GM18858 (cell line): ENCODE results near the gene GET4.
"Not testable (repeated sequence)": the region's sequence is repeated elsewhere in the genome, so short reads cannot be mapped to it uniquely, and the experiment has no call there.

Experiments
- ATAC-seq: cut with Tn5 transposase; IDR thresholded peaks from one replicate; pipeline ENCODE4 v1.9.1; 2021; ENCODE audit not compliant: unreplicated experiment

The GET4 gene

DNA sequence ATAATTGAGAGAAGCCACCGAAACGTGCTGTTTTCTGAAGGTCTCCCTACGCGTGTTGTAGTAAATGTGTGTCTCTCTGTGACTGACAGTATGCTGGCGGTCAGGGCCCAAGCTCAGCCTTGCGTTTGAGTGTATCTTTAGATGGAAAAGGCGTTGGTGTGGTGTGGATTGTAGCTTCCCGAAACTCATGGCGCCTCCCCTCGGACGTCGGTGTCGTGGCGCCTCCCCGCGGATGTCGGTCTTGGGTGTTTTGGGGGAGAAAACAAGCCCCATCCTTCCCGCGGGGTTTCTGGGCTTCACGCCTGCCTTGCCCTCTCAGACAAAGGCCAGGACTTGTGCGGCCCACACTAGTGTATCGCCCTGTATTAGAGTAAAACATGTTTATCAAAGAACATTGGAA lies 31.3 kb upstream of the GET4 start:
- ATAC-seq: no peak

DNA sequence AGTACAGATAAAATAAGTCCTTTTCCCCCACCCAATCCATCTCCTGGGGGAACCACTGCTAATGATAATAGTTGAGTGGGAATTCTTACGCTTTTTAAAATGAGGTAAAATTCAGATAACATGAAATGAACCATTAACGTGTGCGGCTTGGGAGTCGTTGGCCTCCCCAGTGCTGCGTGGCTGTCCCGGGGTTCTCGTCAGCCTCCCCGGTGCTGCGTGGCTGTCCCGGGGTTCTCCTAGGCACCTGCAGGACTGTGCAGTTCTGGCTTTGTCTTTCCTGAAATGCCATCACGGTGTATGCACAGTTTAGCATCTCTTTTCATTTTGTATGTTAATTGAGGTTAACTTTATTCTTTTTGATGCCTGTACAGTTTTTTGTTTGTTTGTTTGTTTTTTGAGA lies 30.6 kb upstream of the GET4 start:
- ATAC-seq: no peak

DNA sequence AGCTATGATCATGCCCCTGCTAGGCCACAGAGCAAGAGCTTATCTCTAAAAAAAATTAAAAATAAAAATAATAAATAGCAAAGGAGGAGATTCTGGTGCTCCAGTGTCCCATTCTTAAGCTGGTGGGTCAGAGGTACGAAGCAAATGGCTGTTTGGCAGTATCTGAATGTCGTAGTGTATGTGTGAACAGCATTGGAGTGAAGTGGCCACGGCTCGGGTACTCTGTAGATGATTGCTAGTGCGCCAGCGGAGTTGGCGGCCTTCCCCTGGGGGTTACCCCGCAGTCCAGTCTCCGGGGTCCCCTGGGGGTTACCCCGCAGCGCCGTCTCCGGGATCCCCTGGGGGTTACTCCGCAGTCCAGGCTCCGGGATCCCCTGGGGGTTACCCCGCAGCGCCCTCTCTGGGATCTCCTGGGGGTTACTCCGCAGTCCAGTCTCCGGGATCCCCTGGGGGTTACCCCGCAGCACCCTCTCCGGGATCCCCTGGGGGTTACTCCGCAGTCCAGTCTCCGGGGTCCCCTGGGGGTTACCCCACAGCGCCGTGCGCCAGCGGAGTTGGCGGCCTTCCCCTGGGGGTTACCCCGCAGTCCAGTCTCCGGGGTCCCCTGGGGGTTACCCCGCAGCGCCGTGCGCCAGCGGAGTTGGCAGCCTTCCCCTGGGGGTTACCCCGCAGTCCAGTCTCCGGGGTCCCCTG lies 29.2 kb upstream of the GET4 start:
- ATAC-seq: not testable (repeated sequence)

DNA sequence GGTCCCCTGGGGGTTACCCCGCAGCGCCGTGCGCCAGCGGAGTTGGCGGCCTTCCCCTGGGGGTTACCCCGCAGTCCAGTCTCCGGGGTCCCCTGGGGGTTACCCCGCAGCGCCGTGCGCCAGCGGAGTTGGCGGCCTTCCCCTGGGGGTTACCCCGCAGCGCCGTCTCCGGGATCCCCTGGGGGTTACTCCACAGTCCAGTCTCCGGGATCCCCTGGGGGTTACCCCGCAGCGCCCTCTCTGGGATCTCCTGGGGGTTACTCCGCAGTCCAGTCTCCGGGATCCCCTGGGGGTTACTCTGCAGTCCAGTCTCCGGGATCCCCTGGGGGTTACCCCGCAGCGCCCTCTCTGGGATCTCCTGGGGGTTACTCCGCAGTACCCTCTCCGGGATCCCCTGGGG lies 28.6 kb upstream of the GET4 start:
- ATAC-seq: not testable (repeated sequence)

DNA sequence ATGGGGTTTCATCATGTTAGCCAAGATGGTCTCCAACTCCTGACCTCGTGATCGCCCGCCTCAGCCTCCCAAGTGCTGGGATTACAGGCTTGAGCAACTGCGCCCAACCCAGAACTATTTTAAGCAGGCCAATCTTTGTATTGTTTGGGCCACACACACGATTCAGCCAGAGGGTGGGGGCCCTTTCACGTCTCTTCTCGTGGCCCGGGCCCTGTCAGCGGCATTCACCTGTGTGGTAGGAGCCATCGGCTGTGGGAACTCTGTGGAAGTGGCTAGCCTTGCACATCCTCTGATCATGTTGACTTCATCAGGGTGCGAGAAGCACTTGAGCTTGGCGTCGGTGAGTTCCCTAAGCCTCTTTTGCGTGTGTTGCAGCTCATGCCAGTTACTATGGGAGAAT lies 27.2 kb upstream of the GET4 start:
- no peak for ATAC-seq

DNA sequence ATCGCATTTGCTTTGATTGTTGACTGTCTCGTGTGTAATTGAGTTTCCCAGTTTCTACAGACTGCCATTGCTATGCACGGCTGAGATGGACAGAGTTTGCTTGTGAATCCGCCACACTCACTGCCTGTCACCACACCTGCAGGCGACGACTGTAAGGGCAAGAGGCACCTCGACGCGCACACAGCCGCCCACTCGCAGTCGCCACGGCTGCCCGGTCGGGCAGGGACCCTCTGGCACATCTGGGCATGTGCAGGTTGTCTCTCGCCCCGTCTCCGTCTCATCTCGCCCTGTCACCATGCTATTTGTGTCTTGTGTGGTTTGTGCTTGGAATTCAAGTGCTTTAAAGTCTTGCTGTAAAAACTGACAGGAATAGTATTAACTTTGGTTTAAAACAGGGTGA lies 26.6 kb upstream of the GET4 start:
- ATAC-seq: no peak

DNA sequence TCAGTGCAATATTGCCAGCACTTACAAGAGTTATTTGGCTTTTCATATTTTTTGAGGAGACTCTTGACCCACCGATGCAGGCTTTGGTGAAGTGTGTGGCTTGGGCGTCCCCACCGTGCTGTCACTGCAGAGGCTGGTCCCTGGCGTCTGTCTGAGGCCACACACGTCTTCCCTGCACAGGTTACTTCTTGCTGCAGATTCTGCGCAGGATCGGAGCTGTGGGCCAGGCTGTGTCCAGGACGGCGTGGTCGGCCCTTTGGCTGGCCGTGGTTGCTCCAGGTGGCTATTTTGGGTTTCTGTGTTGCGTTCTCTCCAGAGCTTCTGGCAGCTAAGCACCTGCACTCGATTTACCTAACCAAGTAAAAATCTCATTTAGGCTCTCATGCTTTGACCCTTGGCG lies 25.1 kb upstream of the GET4 start:
- ATAC-seq: no peak

DNA sequence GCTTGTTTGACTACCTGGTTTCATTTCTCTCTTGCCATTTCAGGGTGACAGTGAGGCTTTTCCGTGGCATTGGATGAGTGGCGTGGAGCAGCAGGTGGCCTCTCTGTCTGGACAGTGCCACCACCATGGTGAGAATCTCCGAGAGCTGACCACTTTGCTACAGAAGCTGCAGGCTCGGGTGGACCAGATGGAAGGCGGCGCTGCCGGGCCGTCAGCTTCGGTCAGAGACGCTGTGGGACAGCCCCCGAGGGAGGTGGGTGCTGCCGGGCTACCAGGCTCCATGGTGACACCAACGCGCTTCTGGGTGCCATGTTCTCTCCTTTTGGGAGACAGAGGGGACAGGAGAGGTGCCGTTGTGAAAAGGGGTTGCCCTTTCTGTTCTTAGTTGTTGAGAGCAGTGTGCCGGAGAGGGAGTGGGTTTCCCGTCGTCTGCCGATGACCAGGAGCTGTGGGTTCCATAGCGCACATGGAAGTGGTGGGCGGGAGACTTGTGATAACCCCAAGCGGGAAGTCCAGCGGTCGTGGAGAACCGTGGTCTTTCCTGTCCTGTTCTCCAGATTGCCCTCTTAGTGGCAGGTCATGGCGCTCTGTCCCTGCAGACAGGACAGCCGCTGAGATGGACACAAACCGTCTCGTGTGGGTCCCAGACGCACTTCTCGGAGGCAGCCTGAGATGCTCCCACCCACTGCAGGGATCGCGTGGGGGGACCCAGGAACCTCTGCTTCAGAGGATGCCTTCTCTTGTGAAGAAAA lies 22.8 kb upstream of the GET4 start:
- ATAC-seq: no peak

DNA sequence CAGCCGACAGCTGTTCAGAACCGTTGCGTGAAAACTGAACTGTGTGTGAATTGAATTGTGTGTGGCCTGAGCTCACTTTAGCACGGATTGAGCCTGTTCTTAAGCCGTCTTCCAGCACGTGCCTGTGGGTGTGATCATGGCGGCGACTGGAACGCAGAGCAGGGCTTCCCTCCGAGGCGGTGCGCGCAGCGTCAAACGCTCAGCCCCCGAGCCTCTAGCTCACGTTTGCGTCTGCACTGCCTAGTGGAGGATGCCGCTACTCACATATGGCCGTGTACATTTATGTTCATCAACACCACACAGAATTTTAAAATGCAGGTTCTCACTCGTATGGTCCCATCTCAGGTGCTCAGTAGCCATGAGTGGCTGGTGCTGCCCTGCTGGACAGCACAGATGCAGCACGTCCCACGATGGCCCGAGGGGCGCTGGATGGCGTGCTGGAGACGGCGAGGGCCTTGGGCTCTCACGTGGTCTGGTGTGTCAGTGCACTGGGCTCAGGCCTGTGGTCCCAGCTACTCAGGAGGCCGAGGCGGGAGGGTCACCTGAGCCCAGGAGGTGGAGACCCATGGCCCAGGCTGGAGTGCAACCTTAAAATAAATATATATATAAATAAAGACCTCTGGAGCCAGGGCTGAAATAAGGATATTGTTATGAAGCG lies 22.1 kb upstream of the GET4 start:
- ATAC-seq: no peak

DNA sequence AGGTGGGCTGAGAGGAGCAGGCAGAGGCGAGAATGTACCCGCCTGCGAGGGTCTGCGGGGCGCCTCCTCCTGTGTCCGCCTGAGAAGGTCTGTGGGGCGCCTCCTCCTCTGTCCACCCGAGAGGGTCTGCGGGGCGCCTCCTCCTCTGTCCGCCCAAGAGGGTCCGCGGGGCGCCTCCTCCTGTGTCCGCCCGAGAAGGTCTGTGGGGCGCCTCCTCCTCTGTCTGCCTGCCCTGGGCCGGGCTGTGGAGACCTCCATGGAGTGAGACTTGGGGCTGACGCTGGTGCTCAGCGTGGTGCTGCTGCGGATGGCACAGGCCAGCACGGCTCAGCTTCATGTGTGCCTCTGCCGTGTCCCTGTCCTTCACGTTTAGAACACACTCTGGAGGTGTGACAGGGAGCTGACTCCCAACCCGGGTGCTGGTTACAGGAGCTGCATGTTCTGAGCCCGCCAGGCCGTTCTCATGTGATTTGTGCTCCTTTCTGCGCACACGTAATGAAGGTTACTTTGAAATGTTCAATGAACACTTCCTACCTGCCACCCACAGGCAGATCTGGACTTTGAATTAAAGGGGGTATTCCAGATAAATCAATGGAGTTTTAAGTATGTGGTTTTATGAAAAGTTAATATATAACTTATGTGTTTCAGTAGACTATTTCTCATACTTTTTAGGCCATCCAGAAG lies 20.5 kb upstream of the GET4 start:
- no peak for ATAC-seq

DNA sequence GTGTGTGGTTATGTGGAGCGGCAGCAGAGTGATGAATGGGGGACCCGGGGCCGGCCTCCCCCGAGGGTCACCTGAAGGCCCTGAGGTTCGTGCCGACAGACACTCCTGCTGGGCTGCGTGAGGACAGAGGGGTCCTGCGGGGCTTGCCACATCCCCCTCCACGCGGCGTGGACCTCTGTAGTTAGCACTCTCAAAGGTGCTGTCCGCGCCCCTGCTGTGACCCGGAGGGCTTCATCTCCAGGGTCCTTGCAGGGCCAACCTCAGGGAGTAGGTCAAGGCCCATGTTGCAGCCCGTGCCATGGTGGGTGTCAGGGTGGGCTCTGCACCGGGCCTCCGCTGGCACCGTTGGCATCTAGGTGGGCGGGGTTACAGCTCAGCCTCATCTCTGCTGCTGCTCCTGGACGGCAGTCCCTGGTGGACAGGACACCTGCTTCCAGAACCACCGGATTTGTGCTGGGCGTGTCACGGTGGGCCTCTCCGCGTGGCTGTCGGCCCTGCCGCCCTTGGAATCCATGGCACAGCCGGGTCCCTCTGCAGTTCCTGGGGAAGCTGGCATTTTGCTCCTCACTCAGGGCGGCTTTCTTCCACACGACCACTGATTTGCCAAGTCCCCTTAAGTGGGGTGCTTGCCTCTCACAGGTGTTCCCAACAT lies 19.8 kb upstream of the GET4 start:
- no peak for ATAC-seq

DNA sequence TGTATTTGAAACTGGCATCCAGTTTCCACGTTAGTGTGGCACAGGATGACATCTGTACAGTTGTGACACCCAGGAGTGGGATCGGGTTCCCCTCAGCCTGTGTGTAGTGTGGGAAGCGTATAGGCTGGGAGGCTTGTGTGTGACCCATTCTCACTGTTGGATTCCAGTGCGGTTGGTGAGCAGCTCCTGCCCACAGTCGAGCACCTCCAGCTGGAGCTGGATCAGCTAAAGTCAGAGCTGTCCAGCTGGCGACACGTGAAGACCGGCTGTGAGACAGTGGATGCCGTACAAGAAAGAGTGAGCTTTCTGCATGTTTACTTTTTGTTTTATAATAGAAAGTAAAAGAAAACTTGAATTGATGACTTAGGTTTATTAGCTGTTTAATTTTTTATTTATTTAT lies 18.7 kb upstream of the GET4 start:
- ATAC-seq: no peak

DNA sequence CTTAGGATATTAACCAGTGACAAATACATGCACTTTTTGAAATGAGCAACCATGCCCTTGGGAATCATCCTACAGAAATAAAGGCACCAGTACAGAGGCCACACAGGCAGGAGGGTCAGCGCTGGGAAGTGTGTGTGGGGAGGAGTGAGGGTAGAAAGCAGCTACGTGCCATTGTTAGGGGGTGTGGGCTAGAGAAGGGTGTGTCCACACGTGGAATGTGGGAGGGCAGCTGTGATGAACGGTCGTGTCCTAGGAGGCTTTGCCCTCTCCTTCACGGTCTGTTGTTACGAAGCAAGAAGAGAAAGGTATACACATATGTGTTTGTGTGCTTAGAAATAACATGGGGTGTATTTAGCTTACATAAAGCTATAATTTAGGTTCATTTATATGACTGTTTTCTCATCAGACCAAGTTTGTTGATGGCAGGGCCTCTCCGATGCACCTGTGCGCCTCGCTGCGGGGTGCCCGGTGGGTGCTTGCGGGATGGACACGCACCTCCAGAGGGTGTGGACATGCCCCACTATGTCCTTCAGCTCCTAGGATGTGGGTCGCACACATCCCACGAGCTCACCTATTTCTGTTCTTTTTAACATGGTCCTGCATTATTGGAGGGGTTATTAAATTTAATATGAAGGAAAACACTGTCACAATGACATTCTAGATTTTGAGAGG lies 16.9 kb upstream of the GET4 start:
- ATAC-seq: no peak

DNA sequence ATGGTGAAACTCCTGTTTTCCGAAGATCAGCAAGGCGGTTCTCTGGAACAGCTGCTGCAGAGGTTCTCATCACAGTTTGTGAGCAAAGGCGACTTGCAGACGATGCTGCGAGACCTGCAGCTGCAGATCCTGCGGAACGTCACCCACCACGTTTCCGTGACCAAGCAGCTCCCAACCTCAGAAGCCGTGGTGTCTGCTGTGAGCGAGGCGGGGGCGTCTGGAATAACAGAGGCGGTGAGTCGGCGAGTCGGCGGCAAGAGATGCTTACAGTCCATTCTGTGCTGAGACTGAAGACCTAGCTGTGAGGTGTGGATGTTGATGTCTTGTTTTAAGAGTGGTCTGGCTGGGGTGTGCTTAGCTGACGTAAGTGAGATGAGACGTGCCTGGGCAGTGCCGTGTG lies 16.2 kb upstream of the GET4 start:
- no peak for ATAC-seq

DNA sequence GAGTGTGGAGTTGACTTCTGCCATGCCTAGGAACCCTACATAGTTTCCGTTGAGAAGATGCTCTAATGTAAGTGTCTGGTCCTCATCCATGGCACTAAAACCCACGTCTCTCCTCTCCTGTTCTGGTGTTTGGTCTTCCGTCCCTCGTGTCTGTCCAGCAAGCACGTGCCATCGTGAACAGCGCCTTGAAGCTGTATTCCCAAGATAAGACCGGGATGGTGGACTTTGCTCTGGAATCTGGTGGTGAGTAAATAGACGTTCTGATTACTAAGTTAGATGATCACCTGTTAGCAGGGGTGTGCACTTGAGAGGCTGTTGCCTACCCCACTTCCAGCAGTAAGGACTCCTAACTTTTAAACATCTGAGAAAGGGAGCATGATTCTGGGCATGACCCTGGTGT lies 15.1 kb upstream of the GET4 start:
- no peak for ATAC-seq

DNA sequence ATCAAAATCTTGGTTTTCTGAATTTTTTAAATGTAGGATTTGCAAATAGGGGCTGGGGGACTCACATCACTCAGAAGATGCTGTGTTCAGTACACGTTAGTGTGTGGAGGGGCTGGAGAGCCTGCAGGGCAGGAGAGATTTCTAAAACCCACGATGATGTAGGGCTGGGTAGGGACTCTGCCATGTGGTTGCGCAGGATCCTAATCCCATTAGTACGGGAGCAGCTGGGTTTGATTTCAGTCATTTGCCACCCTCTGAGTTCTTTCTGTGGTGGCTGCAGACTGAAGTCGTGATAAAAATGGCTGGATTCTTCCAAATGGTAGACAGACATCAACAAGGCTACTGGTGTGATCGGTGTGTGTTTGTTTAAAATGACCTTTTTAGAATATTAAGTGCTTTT lies 14.2 kb upstream of the GET4 start:
- ATAC-seq: no peak

DNA sequence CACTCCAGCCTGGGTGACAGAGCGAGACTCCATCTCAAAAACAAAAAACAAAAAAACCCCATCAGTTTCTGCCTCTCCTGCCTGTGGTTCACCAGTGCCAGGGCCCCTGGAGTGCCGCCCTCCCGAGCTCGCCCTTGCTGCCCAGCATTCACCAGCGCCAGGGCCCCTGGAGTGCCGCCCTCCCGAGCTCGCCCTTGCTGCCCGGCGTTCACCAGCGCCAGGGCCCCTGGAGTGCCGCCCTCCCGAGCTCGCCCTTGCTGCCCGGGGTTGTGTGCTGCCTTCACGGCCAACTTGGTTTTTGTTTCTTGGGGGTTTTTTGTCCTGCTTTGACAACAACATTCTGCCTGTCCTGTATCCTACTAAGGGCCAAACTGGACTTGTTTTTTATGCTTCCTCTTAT lies 13.2 kb upstream of the GET4 start:
- ATAC-seq: no peak

DNA sequence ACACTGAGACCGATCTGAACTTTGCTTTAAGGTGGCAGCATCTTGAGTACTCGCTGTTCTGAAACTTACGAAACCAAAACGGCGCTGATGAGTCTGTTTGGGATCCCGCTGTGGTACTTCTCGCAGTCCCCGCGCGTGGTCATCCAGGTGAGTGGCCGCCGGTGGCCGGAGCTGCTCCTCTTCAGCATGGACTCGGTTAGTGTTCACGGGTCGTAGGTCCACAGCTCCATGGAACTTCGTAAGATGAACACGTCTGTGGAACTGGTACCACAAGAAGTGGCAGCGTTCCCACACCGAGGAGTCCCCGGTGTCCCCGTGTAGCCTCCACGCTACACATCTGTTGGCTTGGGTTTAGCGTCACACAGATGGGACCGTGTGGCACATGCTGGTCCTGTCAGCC lies 10.4 kb upstream of the GET4 start:
- no peak for ATAC-seq

DNA sequence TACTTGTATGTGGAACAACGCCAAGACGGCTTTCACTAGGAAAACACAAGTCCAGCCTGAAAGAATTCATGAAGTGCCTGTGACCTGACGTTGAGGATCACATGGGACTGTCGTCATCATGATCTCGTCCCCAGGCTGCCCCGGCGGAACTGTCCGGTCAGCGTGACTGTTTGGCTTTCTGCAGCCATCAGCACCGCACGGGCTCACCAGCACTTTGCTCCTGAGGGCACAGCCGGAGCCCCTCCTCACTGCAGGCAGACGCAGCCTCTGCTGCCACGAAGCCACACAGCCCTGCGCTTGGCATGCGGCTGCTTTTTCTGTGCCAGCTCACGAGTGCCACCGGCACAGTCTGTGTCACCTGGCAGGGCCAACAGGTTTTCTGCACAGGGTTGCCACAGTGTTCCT lies 9.4 kb upstream of the GET4 start:
- ATAC-seq: no peak

DNA sequence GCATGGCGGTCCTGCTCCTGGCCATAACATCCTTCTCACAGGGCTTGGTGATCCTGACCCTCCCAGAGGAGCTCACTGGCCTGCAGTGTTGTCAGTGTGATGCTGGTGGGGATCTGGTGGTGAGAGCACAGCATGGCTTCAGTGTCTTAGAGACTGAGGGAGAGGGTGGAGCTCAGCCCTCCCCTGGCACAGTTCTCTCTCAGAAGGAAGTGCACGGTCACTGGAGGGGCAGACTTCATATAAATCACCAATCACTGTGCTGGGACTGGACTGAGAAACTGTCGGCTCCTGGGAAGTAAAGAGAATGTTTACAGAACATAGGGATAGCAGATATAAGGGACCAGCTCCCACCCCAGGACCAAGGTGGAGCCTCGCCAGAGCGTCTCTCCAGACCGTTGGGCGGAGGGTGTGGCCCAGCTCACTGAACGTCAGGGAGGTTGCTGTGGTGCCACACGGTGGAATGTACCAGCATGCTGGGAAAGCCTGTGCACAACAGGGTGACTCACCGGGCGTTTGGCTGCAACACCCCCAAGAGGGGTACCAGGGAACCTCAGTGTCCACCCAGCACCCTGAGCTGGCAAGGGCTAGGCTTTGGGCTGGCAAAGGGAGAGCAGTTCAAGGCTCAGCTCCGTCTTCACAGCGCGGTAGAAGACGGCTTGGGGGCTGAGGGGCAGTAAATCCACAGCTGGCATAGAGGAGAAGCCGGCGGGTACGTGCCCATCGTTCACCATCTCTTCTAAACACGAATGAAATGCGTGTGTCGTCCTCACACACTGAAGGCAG lies 8.8 kb upstream of the GET4 start:
- no peak for ATAC-seq
